AG04450 (cell line): ENCODE results near the gene CYP1A1. TPM values are rescaled to one million over a fixed set of nuclear protein-coding genes. Genes with fewer than 3 reads are reported as not detected.

Experiments
- CTCF ChIA-PET: fragments of 300-600, 350-600 bp; formaldehyde crosslinking; extraction: SDS; loops from one replicate; lab custom pipeline; 2022; ENCODE audit warnings: antibody characterized with exemption, inconsistent platforms; lab: Charles Lee
- POLR2A ChIA-PET: fragments of 350-600 bp; formaldehyde crosslinking; extraction: SDS; loops from one replicate; lab custom pipeline; 2021; ENCODE audit warnings: antibody characterized with exemption, inconsistent platforms; lab: Yijun Ruan, JAX
- DNase-seq: peaks from one replicate; pipeline ENCODE4 v3.0.0-alpha.2; 2011; ENCODE audit warnings: low read depth, low spot score
- H3K27ac ChIP-seq: one replicate; pipeline ENCODE4 v1.5.1; 2012; ENCODE audit warnings: low read depth, low read length, control low read depth
- H3K27me3 ChIP-seq: one replicate; pipeline ENCODE4 v1.6.0; 2012; ENCODE audit warnings: low read length; ENCODE audit not compliant: control insufficient read depth, insufficient read depth
- H3K4me3 ChIP-seq: 2 replicates; pipeline ENCODE4 v1.5.1; 2011; ENCODE audit warnings: mild to moderate bottlenecking, low read depth, low read length, control low read depth
- H3K9me3 ChIP-seq: 2 replicates; pipeline ENCODE4 v1.5.1; 2012; ENCODE audit warnings: low read length; ENCODE audit not compliant: control insufficient read depth, insufficient read depth
- polyA plus RNA-seq: library from polyadenylated mRNA; depleted of rRNA; stranded (reverse); fragments of >200 nt; gene quantifications from 2 replicates; pipeline ENCODE4 v1.2.3, GENCODE V29; 2011
- TF ChIP-seq, protein P1 (sequence below): IDR thresholded peaks from 2 replicates; pipeline ENCODE4 v1.5.1; 2011; ENCODE audit warnings: low read depth, low read length, control low read depth, inconsistent platforms

The CYP1A1 gene
- polyA plus RNA-seq, 1 experiment: 0.04 TPM

DNA sequence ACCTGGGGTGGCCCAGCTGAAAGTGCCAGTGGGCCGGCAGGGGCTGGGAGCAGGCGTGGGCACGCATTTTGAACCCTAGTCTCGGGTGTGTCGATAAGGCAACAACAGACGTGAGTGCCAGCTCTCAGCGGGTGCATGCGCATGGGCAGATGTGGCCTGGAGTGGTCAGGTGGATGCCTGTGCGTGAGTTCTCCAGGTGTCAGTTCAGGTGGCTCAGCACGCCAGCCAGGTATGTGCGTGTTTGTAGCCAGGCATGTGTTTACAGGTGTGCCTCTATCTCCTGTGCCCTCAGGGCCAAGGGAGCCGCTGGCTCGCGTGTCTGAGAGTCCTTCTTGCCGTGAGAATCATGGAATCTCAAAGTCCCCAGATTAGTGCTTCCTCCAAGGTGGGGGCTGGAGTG is 38.1 kb upstream of the CYP1A1 start:
- H3K27me3 ChIP-seq: peaks cover 17% of the 10 kb centered on the region
- no peak overlapping the region for H3K27ac ChIP-seq
- DNase-seq: no peak
- TF ChIP-seq, protein P1, sequence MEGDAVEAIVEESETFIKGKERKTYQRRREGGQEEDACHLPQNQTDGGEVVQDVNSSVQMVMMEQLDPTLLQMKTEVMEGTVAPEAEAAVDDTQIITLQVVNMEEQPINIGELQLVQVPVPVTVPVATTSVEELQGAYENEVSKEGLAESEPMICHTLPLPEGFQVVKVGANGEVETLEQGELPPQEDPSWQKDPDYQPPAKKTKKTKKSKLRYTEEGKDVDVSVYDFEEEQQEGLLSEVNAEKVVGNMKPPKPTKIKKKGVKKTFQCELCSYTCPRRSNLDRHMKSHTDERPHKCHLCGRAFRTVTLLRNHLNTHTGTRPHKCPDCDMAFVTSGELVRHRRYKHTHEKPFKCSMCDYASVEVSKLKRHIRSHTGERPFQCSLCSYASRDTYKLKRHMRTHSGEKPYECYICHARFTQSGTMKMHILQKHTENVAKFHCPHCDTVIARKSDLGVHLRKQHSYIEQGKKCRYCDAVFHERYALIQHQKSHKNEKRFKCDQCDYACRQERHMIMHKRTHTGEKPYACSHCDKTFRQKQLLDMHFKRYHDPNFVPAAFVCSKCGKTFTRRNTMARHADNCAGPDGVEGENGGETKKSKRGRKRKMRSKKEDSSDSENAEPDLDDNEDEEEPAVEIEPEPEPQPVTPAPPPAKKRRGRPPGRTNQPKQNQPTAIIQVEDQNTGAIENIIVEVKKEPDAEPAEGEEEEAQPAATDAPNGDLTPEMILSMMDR: no peak
- ChIA-PET CTCF (interaction anchor here (1.7 to 2.8 kb wide), 2 partner anchors 129 to 131 kb away, joined by 8 to 12 read pairs; no protein-coding TSS in a partner anchor), POLR2A (interaction anchor here (0.7 kb wide), 1 partner anchor 355 kb away, joined by 3 read pairs; no protein-coding TSS in a partner anchor)
- no peaks in the 10 kb centered on the region for H3K9me3 ChIP-seq
- H3K4me3 ChIP-seq: no peak overlapping the region

DNA sequence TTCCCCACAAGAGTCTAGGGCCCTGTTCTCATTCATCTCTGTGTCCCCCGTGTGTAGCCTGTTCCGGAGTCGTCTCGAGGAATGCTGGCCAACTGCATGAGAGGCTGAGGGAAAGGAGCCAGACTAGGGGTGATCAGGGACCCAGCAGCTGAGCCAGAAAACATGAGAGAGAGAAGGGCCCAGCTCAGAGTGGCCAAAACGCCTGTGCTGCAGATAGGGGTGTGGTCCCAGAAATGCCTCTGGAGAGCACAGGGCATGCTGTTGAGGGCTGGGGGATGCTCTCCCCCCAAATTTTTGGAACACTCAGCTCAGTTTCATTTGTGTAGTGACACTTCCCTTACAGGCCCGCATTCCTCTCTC is 37.4 kb upstream of the CYP1A1 start:
- Histone ChIP-seq H3K27ac (no peak overlapping the region), H3K4me3 (no peak overlapping the region), H3K9me3 (no peaks in the 10 kb centered on the region), H3K27me3 (peaks cover 17% of the 10 kb centered on the region)
- CTCF ChIA-PET: interaction anchor here (0.6 to 2.8 kb wide), 4 partner anchors 9 to 130 kb away, joined by 3 to 12 read pairs (median 6); no protein-coding TSS in a partner anchor
- no peak for DNase-seq
- POLR2A ChIA-PET: interaction anchor here (0.7 kb wide), 1 partner anchor 355 kb away, joined by 3 read pairs; no protein-coding TSS in a partner anchor
- TF ChIP-seq, protein P1: no peak

DNA sequence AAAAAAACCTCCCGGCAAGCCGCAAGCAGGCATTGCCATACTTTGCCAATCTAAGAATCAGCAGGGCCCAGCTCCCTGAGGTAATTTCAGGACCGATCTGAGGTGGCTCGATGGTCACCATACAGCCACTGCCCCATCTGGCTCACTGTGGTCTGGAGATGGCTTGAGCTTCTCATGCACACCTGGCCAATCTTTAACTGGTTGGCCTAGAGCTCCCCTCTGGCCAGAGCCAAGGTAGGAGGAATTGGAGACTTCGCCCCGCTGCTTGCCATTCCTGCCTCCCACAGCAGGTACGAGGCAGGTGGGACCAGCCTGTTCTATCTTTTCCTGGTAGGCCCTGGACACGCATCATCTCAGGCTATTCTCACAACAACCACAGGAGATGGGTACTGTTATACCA is 33.4 kb upstream of the CYP1A1 start:
- DNase-seq: no peak
- Histone ChIP-seq H3K4me3 (no peak overlapping the region), H3K27me3 (peaks cover 25% of the 10 kb centered on the region), H3K27ac (no peak overlapping the region), H3K9me3 (no peaks in the 10 kb centered on the region; the same call in 1 of the 2 replicates)
- TF ChIP-seq, protein P1: no peak
- ChIA-PET POLR2A (no interaction called here), CTCF (interaction anchor here (1.3 to 4.0 kb wide), 2 partner anchors 11 to 124 kb away, joined by 5 to 42 read pairs; no protein-coding TSS in a partner anchor)

DNA sequence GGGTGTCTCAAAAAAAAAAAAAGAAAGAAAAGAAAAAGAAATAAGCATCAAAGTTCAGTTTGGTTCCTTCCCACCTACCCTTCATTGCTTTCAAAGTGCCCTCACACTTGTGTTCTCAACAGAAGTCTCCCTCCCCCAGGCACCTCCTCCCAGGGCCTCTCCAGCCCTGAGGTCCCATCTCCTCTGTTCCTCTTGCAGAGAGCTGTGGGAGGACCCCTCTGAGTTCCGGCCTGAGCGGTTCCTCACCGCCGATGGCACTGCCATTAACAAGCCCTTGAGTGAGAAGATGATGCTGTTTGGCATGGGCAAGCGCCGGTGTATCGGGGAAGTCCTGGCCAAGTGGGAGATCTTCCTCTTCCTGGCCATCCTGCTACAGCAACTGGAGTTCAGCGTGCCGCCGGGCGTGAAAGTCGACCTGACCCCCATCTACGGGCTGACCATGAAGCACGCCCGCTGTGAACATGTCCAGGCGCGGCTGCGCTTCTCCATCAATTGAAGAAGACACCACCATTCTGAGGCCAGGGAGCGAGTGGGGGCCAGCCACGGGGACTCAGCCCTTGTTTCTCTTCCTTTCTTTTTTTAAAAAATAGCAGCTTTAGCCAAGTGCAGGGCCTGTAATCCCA is 29.4 kb upstream of the CYP1A1 start:
- no peak overlapping the region for H3K27ac ChIP-seq
- ChIA-PET CTCF (interaction anchor here (1.0 to 2.3 kb wide), 2 partner anchors 17 to 119 kb away, joined by 3 to 7 read pairs; no protein-coding TSS in a partner anchor), POLR2A (no interaction called here)
- peaks cover 38% of the 10 kb centered on the region for H3K27me3 ChIP-seq
- H3K9me3 ChIP-seq: no peaks in the 10 kb centered on the region; the same call in 1 of the 2 replicates
- H3K4me3 ChIP-seq: no peak overlapping the region
- TF ChIP-seq, protein P1: no peak
- DNase-seq: no peak

DNA sequence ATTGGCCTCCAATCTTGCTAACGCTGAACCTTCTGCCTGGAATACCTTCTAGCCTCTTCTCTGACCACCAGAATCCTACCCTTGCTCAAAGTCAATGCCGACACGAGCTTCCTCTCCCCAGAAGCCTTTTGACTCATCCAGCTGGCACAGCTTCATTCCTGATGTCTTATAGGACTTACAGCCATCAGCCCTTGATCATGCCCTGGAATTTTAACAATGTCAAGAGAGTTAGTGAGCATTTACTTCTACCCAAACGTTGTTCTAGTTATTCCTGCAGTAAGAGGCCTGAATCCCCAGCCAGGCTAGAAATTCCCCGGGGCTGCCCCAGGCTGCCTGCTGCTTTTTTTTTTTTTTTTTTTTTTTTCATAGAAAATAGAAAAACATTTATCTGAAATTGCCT is 27.2 kb upstream of the CYP1A1 start:
- no peak for DNase-seq
- ChIA-PET POLR2A (no interaction called here), CTCF (interaction anchor here (0.8 to 1.0 kb wide), 2 partner anchors 118 to 121 kb away, joined by 4 read pairs; no protein-coding TSS in a partner anchor)
- H3K9me3 ChIP-seq: no peaks in the 10 kb centered on the region; the same call in 1 of the 2 replicates
- H3K4me3 ChIP-seq: no peak overlapping the region
- H3K27me3 ChIP-seq: peaks cover 38% of the 10 kb centered on the region
- TF ChIP-seq, protein P1: no peak
- H3K27ac ChIP-seq: no peak overlapping the region
